ENCODE results near the gene THADA. TPM values are rescaled to one million over a fixed set of nuclear protein-coding genes. Genes with fewer than 3 reads are reported as not detected.

The THADA gene
- total RNA-seq, 1 experiment from 2014 or later, result 37.4 TPM

GRCh38 chr2:43210125-43210466 is 385.7 kb downstream of the THADA start:
- H3K4me3 ChIP-seq, result no peak overlapping the region
- no peaks in the 10 kb centered on the region for H3K36me3 ChIP-seq
- no peak for DNase-seq
- H3K27me3 ChIP-seq, result no peaks in the 10 kb centered on the region
- H3K9me3 ChIP-seq, result no peaks in the 10 kb centered on the region

- no peaks in the 10 kb centered on the region for H3K27me3 ChIP-seq
- no peak for DNase-seq
- no peaks in the 10 kb centered on the region for H3K9me3 ChIP-seq
- H3K4me3 ChIP-seq, result no peak overlapping the region
- no peaks in the 10 kb centered on the region for H3K36me3 ChIP-seq
These were observed 386.6 kb downstream of the THADA start for GRCh38 chr2:43209204-43209717.

- no peak for DNase-seq
- Histone ChIP-seq H3K4me3 (no peak overlapping the region), H3K9me3 (no peaks in the 10 kb centered on the region), H3K36me3 (no peaks in the 10 kb centered on the region), H3K27me3 (no peaks in the 10 kb centered on the region)
These were observed 388.1 kb downstream of the THADA start for GRCh38 chr2:43207553-43208300.

GRCh38 chr2:43206602-43207001 is 389.2 kb downstream of the THADA start:
- Histone ChIP-seq H3K27me3 (no peaks in the 10 kb centered on the region), H3K9me3 (no peaks in the 10 kb centered on the region), H3K4me3 (no peak overlapping the region)

GRCh38 chr2:43203373-43203772 is 392.5 kb downstream of the THADA start:
- Histone ChIP-seq H3K27me3 (no peaks in the 10 kb centered on the region), H3K36me3 (no peaks in the 10 kb centered on the region), H3K4me3 (no peak overlapping the region), H3K9me3 (no peaks in the 10 kb centered on the region)
- DNase-seq, result no peak

More at GRCh38 chr2:43206602-43207001, 389.2 kb downstream of the THADA start:
- H3K36me3 ChIP-seq, result no peaks in the 10 kb centered on the region
- no peak for DNase-seq

- no peaks in the 10 kb centered on the region for H3K9me3 ChIP-seq
- no peak overlapping the region for H3K4me3 ChIP-seq
- H3K36me3 ChIP-seq, result no peaks in the 10 kb centered on the region
- no peaks in the 10 kb centered on the region for H3K27me3 ChIP-seq
- DNase-seq, result no peak
These were observed 393.5 kb downstream of the THADA start for GRCh38 chr2:43202289-43202688.

GRCh38 chr2:43201497-43201896 is 394.3 kb downstream of the THADA start:
- Histone ChIP-seq H3K9me3 (no peaks in the 10 kb centered on the region), H3K36me3 (no peaks in the 10 kb centered on the region), H3K4me3 (no peak overlapping the region), H3K27me3 (no peaks in the 10 kb centered on the region)
- DNase-seq, result no peak

- no peaks in the 10 kb centered on the region for H3K27me3 ChIP-seq
- H3K4me3 ChIP-seq, result no peak overlapping the region
- H3K9me3 ChIP-seq, result no peaks in the 10 kb centered on the region
- no peak for DNase-seq
- H3K36me3 ChIP-seq, result no peaks in the 10 kb centered on the region
These were observed 394.8 kb downstream of the THADA start for GRCh38 chr2:43201016-43201415.

- no peak for DNase-seq
- Histone ChIP-seq H3K36me3 (no peaks in the 10 kb centered on the region), H3K27me3 (no peaks in the 10 kb centered on the region), H3K9me3 (no peaks in the 10 kb centered on the region), H3K4me3 (no peak overlapping the region)
These were observed 396.0 kb downstream of the THADA start for GRCh38 chr2:43199492-43200488.

- DNase-seq, result no peak
- Histone ChIP-seq H3K36me3 (no peaks in the 10 kb centered on the region), H3K9me3 (no peaks in the 10 kb centered on the region), H3K4me3 (no peak overlapping the region), H3K27me3 (no peaks in the 10 kb centered on the region)
These were observed 397.6 kb downstream of the THADA start for GRCh38 chr2:43198263-43198662.

GRCh38 chr2:43197588-43197896 is 398.3 kb downstream of the THADA start:
- DNase-seq, result no peak
- H3K9me3 ChIP-seq, result no peaks in the 10 kb centered on the region
- no peaks in the 10 kb centered on the region for H3K27me3 ChIP-seq

GRCh38 chr2:43196768-43197587 is 398.9 kb downstream of the THADA start:
- H3K27me3 ChIP-seq, result no peaks in the 10 kb centered on the region
- no peaks in the 10 kb centered on the region for H3K9me3 ChIP-seq
- DNase-seq, result no peak
- H3K36me3 ChIP-seq, result no peaks in the 10 kb centered on the region
- H3K4me3 ChIP-seq, result no peak overlapping the region

More at GRCh38 chr2:43197588-43197896, 398.3 kb downstream of the THADA start:
- no peaks in the 10 kb centered on the region for H3K36me3 ChIP-seq
- no peak overlapping the region for H3K4me3 ChIP-seq

GRCh38 chr2:43194121-43194869 is 401.5 kb downstream of the THADA start:
- Histone ChIP-seq H3K36me3 (no peaks in the 10 kb centered on the region), H3K27me3 (no peaks in the 10 kb centered on the region), H3K4me3 (no peak overlapping the region), H3K9me3 (no peaks in the 10 kb centered on the region)
- DNase-seq, result no peak

- Histone ChIP-seq H3K4me3 (no peak overlapping the region), H3K36me3 (no peaks in the 10 kb centered on the region), H3K9me3 (no peaks in the 10 kb centered on the region), H3K27me3 (no peaks in the 10 kb centered on the region)
- DNase-seq, result no peak
These were observed 402.2 kb downstream of the THADA start for GRCh38 chr2:43193652-43194120.

- Histone ChIP-seq H3K9me3 (no peaks in the 10 kb centered on the region), H3K36me3 (no peaks in the 10 kb centered on the region), H3K27me3 (no peaks in the 10 kb centered on the region), H3K4me3 (no peak overlapping the region)
- no peak for DNase-seq
These were observed 402.8 kb downstream of the THADA start for GRCh38 chr2:43192744-43193651.

Data from MG63 (cell line).